ENCODE measurements around the gene PMEL. TPM values are rescaled to one million over a fixed set of nuclear protein-coding genes. Genes with fewer than 3 reads are reported as not detected.
A peak's percentile ranks its signal among the peaks of the same experiment; 100 is the strongest.

Gene PMEL
- total and polyA plus RNA-seq, 9 of the 15 experiments (the other 6 are each of a cell fraction or from before 2014, with no cell fraction given), result 0.36 to 2.0 (median 0.98) TPM

- no TSS peak for BruUV-seq (replicated peaks)
- ChIA-PET POLR2A (interaction anchor here (0.5 to 2.5 kb wide), 5 partner anchors 9 to 202 kb away, joined by 3 to 18 read pairs (median 6); partner anchors contain the start of genes DGKA and RAB5B), CTCF (ENCODE audit: low intra/inter-chr PET ratio) (interaction anchor here (0.9 kb wide), 1 partner anchor 202 kb away, joined by 3 read pairs; no protein-coding TSS in a partner anchor)
- ATAC-seq, result peak; percentile 99
- H3K9me3 ChIP-seq (replicated peaks; ENCODE audit: control insufficient read depth, insufficient read depth, low read depth, low read length), result no peaks in the 10 kb centered on the region
- peak overlapping the region; percentile 47; the same call in 1 of the 2 replicates for H3K4me2 ChIP-seq (ENCODE audit: insufficient read depth, low read length)
- no peak overlapping the region for H3K27ac ChIP-seq (ENCODE audit: extremely low read depth, low read depth, low read length)
- no peaks in the 10 kb centered on the region for H3K9me1 ChIP-seq (ENCODE audit: control insufficient read depth, insufficient read depth, low read length)
- in situ Hi-C loops (cut with MboI), result loop anchor here (5.0 kb wide), 1 partner anchor 203 kb away; no protein-coding TSS in a partner anchor
- peak; percentile 87 to 92 (median 89) for DNase-seq (ENCODE audit: extremely low read depth in 1 of 4, low spot score in 3 of 4)
- no peaks in the 10 kb centered on the region for H3K79me2 ChIP-seq (ENCODE audit: control insufficient read depth, insufficient read depth, low read length)
- H3K9ac ChIP-seq (ENCODE audit: insufficient read depth in 1 of 2, low read depth in 2 of 2, low read length in 2 of 2), result peak overlapping the region in 1 of 2 experiments; percentile 82; a peak in 2 of 4 replicates
- no peaks in the 10 kb centered on the region; a peak in 1 of 5 replicates for H3K27me3 ChIP-seq (ENCODE audit: control insufficient read depth in 2 of 2, insufficient read depth in 2 of 2, low read length in 2 of 2)
- peak overlapping the region; percentile 76 for H2AFZ ChIP-seq (ENCODE audit: low read depth, low read length)
- WGBS (ENCODE audit: insufficient coverage, low coverage, missing lambda C conversion rate), result 15% methylated on average over 17 of the region's 18 CpGs
- no peaks in the 10 kb centered on the region for H4K20me1 ChIP-seq (replicated peaks; ENCODE audit: control insufficient read depth, insufficient read depth, low read length)
- peak; percentile 94 for FAIRE-seq
- no peak overlapping the region for H3K4me3 ChIP-seq
- no peaks in the 10 kb centered on the region for H3K36me3 ChIP-seq (ENCODE audit: control insufficient read depth, insufficient read depth, low read length)
- intact Hi-C loops (cut with micrococcal nuclease), result loop anchor here (1.0 to 2.0 kb wide), 2 partner anchors 101 to 201 kb away; partner anchors contain the start of gene RPS26
- peaks cover 7 to 13% of the 10 kb centered on the region in 2 experiments; a peak in 4 of 5 replicates for H3K4me1 ChIP-seq (replicated peaks in 1 of 2; ENCODE audit: control insufficient read depth in 2 of 2, insufficient read depth in 2 of 2, low read length in 2 of 2)
- TF ChIP-seq MNT (conservative IDR thresholded peaks at IDR 0.05) (peak in 1 of 2 experiments; percentile 34; a peak in 1 of 4 replicates), IFI16 (CRISPR knock-in tag; IDR thresholded peaks at IDR 0.05) (no peak), XRCC3 (IDR thresholded peaks at IDR 0.05) (no peak), KLF1 (tag; IDR thresholded peaks at IDR 0.05) (no peak), SNRNP70 (optimal IDR thresholded peaks at IDR 0.05; ENCODE audit: low read depth, low read length) (no peak), ARHGAP35 (IDR thresholded peaks at IDR 0.05; ENCODE audit: partially characterized antibody) (no peak), KLF10 (CRISPR knock-in tag; IDR thresholded peaks at IDR 0.05) (no peak), ARID2 (IDR thresholded peaks at IDR 0.05) (no peak), MAZ (CRISPR knock-in tag; conservative IDR thresholded peaks at IDR 0.05 in 1 of 2, IDR thresholded peaks at IDR 0.05 in 1 of 2) (peak in 1 of 2 experiments; percentile 50; a peak in 1 of 4 replicates), DDX20 (tag; IDR thresholded peaks at IDR 0.05; ENCODE audit: low read depth) (no peak), PTRF (tag; IDR thresholded peaks at IDR 0.05) (no peak), VEZF1 (CRISPR knock-in tag; IDR thresholded peaks at IDR 0.05) (no peak), CREM (IDR thresholded peaks at IDR 0.05; ENCODE audit: low read depth) (peak; percentile 45; the same call in 1 of the 2 replicates), CTBP1 (IDR thresholded peaks at IDR 0.05; ENCODE audit: borderline replicate concordance) (peak; percentile 65; the same call in 1 of the 2 replicates), HES1 (IDR thresholded peaks at IDR 0.05; ENCODE audit: low read depth) (no peak), ZNF282 (CRISPR knock-in tag; IDR thresholded peaks at IDR 0.05) (0 out of 2 replicates have a peak, but pooled peaks have one; percentile 30), MEIS2 (IDR thresholded peaks at IDR 0.05; ENCODE audit: partially characterized antibody) (peak; percentile 27)
These were observed 25.6 kb downstream of the PMEL start for GRCh38 chr12:55940065-55940732.
